PC-9 (cell line): Measurements from ENCODE around the gene HMOX1.

Source experiments
- CTCF ChIP-seq: fragments of 200-600 bp; sonication (generic); conservative IDR thresholded peaks from 2 replicates; pipeline ENCODE4 v1.6.1; 2017; ENCODE audit warnings: mixed run types, antibody characterized with exemption, mild to moderate bottlenecking, moderate library complexity
- EZH2 ChIP-seq: fragments of 200-600 bp; sonication (generic); IDR thresholded peaks from 2 replicates; pipeline ENCODE4 v1.8.0; 2017; ENCODE audit warnings: antibody characterized with exemption, low read depth

- TF ChIP-seq CTCF (no peak), EZH2 (no peak)
These were observed 45.4 kb upstream of the HMOX1 start for GRCh38 chr22:35335468-35335867.
